HG03439 (cell line): ENCODE data around the gene BORCS8.
A peak's percentile ranks its signal among the peaks of the same experiment; 100 is the strongest.
"Not testable (repeated sequence)": the region's sequence is repeated elsewhere in the genome, so short reads cannot be mapped to it uniquely, and the experiment has no call there.

Experiments
- ATAC-seq: cut with Tn5 transposase; IDR thresholded peaks from one replicate; pipeline ENCODE4 v1.9.1; 2021; ENCODE audit warnings: mild to moderate bottlenecking, moderate library complexity; ENCODE audit not compliant: unreplicated experiment

The BORCS8 gene

DNA sequence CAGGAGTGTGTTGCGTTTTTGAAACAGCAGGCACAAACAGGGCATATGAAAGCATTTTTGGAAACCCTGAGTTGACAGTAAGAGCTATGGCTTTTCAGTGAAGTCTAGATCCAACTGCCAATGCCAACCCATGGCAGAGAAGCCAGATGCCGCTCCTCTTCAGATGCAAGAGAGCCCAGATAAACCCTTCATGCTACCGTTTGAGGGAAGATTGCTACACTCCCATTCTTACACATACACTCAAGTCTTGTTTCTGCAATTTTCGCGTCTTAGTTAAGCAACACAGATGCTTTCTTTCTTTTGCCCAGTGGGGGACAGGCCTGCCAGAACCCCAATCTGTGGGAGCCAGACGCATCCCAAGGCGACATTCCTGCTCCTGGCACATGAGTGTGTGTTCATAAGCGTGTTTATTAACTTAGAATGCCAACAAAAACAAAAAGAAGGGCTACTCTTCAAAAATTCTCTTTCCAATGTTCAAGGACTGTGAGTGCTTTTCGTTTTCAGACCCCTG, 10.4 kb downstream of the BORCS8 start:
- ATAC-seq: no peak

DNA sequence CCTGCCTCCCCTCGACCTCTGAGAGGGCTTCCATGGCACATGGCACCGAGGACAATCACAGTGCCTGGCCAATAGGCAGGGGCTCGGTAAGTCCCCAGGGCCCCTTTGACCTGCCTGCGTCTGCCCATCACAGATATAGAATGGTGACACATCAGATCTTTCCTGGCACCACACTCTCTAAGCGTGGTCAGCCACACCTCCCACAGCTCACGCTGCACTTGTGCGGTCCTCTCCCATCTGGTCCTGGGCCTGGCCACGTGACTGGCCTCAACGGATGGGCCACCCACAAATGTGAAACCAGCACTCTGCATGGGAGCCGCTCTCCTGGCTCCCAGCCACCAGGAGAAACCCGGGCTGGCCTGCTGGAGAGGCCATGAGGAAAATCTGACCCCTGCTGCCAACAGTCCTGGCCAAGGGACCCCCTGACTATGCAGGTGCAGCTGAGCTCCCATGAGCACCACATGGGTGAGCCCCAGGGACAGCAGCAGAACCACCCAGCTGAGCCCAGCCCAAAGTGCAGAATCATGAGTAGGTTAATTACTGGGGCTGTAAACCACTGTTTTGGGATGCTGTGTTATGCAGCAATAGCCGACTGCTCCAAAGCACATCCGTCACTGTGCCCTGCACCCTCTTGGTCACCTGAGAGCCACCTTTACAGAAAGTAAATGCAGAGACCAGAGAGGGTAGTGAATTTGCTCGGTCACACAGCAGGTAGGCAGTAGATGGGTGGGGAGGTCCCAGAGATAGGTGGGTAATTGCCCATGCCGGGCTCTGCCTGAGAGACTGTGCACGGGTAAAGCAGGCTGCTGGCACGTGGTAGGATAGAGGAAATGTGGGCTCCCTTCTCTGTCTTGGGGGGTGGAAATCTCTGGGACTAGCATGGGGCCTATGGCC, 12.2 kb downstream of the BORCS8 start:
- ATAC-seq: no peak

DNA sequence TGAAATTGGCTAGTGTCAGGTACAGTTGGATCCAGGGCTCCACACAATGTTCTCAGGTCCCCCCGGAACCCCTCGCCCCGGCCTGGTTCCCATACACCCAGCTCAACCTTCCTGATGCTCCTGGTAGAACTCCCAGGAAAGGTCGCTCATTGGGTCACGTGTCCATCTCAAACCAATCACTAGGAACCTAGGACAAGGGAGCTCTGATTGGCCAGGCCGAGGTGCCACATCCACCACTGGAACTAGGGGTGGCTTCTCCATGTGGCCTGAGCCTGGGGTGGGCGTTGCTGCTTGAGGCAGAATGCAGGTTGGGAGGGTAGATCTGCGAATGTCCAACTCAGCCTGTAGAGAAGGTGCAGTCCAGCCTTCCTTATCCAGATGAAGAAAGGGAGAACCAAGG, 15.0 kb downstream of the BORCS8 start:
- ATAC-seq: no peak

DNA sequence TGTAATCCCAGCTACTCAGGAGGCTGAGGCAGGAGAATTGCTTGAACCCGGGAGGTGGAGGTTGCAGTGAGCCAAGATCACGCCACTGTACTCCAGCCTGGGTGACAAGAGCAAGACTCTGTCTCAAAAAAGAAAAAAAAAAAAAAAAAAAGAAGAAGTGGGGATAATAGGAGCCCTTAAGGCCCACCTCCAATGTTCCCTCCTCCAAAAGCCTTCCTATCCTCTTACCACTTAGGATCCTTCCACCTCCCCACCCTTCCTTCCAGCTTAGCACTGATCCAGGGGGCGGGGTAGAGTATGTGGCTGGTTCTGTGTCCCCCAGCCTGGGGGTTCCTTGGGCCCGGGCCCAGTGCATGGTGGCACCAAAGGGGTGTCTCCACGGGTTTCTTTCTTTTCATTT, 18.7 kb downstream of the BORCS8 start:
- ATAC-seq: not testable (repeated sequence)

DNA sequence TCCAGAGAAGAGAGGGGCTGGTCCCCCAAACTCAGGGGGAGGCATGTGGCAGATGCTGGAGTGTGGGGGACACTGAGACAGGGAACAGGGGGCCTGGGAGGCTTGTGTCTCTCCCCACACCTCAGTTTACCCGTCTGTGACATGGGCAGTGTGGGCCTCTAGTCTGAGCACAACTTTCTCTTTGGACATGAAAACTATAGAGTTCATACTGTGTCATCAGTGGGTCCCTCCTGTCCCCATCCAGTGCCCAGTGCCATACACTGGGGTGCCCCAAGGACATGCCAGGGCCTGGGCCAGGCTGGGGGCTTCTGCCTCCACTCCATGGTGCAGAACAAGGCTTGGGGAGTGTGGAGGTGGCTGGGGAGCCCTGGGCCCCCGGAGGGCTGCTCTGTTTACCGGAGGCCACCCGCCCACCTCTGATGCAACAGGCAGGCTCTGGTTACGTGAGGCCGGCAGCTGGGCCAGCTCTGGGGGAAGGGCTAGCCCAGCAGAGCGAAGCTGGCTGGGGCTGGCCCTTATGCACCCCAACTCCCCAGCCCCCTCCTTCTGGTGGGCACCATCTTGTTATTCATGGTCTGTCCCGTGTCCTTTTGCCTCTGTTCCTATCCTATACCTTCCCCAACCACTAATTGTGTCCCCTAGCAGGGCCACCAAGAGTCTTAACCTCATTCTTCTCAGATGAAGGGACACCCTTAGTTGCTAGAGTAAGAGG, 20.0 kb downstream of the BORCS8 start:
- ATAC-seq: no peak

DNA sequence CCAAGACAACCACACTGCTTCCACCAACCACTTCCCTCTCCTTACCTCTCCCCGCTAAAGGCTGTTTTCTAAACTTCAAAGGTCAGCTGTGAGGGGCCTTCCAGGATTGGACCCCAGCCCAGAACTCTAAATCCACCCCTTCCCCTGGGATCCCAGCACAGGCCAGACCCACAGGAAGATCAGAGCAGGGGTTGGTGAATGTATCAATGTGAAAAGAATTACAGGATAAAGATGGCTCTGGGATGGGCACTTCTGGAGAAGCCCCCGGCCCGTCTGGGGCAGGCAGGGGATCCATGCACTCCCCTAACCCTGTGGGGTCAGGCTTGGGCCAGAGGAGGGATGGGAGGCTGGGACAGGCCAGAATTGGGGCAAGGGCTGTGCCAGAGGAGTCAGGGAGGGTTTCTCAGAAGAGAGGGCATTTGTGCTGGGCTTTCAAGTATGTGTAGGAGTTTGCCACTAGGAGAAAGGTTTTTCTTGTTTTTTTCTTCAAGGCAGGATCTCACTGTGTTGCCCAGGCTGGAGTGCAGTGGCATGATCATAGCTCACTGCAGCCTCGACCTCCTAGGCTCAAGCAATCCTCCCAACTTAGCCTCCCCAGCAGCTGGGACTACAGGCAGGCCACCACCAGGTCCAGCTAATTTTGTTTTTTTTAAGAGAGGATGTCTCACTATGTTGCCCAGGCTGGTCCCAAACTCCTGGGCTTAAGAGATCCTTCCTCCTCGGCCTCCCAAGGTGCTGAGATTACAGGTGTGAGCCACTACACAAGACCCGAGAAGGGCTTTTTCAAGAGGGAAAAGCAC, 20.9 kb downstream of the BORCS8 start:
- ATAC-seq: no peak

DNA sequence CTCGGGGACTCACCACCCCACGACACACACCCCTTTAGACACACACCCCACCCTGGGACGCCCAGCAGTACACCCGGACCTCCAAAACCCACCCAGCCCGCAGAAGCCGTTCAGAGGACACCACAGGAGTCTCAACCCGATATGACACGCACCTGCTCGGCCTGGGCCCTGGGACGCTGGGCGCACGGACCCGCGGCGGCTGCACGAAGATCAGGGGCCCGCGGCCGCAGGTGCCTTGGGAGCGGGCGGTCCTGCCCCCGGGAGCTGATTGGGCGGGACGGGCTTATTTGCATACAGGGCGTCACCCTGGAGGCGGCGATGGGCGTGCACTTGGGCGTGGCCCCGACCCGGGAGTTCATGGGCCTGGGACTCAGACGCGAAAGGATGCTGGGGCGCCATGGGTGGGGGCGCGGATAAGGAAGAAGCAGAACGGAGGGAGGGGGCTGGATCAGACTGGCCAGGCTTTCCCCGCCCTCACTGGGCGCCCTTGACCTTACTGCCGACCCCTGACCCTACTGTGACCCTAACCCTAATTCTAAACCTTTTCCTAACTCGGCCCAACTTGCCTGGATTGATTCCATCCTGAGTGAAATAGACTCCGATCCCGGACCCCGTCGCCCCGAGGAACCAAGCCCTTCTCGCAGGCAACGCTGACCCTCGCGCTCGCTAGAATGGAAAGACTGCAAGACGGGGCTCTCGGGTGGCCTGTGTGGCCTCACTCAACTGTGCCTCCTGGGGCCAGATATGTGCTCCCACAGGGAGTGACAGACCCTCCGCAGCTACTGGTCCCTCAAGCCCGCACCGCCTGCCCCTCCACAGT, 21.7 kb downstream of the BORCS8 start, which contains the start of gene MEF2B:
MEF2B (minus strand) TSS at position 211 of the 820 bp plus-strand sequence. CDS start 19,528 bp downstream, outside the sequence.
- ATAC-seq: peak; percentile 76

DNA sequence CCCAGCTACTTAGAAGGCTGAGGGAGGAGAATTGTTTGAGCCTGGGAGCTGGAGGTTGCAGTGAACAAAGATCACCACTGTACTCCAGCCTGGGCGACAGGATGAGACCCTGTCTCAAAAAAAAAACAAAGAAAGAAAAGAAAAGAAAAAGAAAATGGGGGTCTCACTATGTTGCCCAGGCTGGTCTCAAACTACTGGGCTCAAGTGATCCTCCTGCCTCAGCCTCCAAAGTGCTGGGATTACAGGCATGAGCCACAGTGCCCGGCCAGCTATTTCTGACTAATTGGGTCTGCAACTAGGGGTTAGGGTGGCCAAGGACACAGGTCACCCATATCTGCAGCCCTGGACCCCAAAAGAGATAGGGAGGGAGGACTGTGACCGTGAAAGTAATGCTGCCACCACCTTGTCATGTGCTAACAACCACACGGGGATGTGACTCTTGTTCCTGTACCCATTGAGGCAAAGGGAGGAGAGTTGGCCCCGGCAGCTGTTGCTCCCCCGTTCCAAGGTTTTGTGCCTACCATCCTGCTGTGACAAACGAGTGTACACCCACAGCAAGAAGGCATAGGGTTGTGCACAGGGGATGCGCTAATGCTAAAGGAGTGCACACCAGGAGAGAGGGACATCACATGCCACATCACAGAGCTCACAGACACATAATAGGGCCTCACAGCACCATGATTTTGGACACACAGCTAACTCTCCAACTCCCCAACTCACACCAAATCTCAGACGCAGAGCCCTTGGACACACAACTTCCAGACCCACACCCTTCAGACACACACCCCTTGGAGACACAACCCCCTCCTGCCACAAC, 22.5 kb downstream of the BORCS8 start:
- no peak for ATAC-seq

DNA sequence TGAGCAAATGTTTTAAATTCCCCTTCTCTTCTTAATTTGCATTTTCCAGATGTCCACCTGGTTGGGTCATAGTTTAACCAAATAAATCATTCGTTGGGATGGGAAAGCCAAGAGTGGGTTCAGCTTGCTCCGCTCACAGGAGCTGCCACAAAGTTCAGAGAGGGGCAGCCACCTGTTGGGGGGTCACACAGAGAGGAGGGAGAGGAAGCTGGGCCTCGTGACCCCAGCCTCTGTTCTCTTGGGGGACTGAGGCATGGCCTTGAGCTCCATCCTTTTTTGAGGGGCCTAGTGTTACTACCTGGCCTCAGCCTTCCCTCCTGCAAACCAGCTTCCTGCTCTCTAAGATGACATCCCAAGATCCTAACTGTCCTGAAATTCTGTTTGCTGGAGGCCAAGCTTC, 24.3 kb downstream of the BORCS8 start:
- ATAC-seq: no peak

DNA sequence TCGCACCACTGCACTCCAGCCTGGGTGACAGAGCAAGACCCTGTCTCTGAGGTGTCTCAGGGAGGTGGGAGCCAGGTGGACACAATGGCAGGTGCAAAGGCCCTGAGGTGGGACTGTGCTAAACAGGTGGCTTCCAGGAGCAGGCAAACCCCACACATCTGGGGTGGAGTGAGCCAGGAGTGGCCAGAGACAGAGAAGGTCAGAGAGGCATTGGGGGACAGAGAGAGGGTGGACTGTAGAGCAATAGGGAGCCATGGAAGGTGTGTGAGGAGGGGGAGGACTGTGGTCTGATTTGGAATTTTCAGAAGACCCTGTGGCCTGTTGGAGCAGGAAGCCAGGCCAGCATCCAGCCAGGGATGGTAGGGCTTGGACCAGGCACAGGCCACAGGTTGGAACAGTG, 26.6 kb downstream of the BORCS8 start:
- ATAC-seq: no peak

DNA sequence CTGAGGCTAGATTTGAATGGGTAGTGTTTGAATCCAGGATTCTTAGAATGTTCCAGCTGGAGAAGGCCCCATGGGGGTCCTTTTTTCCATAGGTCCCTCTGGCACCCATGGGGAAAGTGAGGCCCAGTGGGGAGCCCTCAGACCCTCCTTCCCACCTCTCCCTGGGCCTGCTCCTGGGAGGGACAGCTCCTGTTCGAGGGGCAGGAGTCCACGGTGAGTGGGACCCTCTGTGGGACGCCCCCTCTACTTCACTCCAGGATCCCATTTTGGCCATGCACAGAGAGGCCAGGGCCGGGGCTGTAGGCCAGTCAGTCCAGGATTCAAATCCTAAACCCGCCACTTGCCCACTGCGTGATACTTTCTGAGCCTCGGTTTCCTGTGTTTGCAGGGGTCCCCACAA, 29.5 kb downstream of the BORCS8 start:
- no peak for ATAC-seq

DNA sequence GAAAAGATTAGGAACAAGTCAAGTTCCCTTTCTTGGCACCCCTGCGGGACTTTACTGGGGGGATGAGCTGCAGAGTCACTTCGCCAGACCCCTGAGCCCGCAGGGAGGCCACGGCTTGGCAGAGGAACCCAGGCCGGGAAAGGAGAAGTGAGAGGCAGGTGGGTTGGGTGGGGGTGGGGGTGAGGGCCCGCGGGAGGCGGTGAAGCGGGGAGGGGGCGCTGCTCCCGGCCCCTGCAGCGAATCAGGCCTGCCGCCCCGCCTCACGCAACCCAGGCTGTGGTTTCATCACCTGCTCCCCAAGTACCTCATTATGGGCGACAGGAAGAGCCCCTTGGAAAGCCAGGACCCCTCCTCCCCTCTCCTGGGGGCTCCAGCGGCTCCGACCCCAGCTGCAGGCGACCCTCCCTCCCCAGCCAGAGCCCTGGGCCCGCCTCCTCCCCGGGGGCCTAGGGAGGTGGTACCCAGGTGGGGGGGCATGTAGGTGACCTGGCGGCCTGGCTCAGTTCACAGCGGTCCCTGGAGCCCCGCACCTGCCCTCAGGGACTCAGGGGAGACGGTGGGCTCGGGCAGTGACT, 31.4 kb downstream of the BORCS8 start:
- ATAC-seq: no peak

DNA sequence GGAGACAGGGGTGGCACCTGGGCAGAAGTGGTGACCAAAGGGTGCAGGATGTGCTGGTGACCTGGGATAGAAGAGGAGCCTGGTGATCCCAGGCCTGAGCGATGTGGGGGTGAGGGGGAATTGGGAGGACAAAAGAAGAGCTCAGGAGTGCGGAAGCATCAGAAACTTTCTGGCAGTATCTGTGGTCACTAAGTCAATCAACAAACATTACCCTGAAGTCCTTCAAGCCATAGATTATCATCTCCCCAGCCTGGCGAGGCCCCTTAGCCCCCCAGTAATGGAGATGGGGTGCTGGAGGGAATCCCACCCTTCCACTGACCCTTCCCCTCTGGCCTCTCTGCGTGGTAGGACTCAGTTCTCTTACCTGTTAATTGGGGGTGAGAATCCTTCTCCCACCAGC, 32.4 kb downstream of the BORCS8 start:
- ATAC-seq: no peak

DNA sequence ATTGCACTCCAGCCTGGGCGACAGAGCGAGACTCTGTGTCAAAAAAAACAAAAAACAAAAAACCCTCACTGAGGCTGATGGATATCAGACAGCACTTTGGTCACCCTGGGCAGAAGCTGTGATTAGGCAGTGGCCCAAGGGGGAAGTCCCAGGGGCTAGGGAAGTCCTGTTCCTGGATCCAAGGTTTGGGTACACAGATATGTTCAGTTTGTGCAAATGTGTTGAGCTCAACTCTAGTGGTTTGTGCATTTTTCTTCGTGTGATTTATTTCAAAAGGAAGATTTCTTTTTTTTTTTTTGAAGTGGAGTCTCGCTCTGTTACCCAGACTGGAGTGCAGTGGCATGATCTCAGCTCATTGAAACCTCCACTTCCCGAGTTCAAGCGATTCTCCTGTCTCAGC, 34.1 kb downstream of the BORCS8 start:
- ATAC-seq: no peak

DNA sequence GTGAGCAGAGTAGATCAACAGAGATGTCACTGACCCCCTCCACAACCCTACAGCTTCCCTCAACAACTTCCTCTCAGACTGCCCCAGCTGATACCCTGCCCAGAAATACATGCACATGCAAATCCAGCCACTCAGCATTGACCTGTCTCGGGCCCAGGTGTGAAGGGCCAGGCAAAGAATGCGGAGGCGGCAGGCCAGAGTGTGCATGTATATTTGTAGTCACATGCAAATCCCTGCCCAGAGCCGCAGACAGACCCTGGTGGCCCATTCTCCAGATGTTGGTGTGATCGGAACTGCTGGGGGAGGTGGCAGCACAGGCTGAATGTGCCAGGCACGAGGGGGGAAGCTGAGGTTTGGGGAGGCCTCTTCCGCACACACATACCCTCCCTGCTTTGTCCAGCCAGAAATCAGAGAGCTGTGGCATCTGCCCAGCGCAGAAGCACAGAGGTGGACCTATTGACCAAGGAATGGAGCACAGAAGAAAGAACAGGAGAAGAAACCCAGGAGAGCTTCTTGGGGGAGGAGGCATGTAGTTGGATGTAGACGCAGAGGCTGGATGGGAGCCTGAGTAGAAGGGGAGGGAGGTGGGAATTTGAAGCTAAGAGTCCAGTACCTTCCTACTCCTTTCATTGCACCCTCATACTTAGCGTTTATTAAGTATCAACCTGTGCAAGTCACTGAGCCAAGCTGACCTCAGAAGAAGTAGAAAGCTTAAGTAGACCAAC, 36.3 kb downstream of the BORCS8 start:
- peak; percentile 71 for ATAC-seq

DNA sequence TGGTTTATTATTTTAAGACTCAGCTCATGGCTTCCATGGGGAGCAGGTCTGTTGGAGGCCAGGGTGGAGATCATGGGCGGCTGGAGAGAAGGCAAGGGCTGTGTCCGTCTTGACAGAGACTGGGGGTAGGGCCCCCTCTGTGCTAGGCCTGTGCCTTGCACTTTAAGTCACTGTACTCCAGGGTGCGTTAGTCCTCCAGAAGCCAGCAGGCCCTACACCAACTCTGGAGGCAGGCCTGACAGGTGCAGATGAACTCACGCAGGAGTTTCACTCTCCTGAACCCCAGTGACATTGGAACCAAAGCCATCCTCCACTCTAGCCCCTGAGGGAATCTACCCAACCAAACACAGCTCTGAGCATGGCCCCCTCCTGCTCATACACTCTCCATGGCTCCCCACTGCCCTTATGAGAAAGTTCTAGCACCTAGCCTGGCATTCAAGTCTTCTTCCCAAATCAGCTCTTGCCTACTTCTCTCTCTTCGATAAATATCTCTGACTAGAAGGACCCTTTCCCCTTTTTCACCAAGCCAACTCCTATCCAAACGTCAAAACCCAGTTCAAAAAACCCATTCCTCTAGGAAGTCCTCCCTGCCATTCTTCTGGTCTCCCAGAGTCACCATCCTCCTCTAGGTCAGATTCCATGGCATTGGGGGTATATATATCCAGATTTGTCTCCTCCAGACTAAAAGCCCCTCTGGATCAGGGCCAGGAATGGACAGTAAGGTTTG, 37.0 kb downstream of the BORCS8 start:
- no peak for ATAC-seq

DNA sequence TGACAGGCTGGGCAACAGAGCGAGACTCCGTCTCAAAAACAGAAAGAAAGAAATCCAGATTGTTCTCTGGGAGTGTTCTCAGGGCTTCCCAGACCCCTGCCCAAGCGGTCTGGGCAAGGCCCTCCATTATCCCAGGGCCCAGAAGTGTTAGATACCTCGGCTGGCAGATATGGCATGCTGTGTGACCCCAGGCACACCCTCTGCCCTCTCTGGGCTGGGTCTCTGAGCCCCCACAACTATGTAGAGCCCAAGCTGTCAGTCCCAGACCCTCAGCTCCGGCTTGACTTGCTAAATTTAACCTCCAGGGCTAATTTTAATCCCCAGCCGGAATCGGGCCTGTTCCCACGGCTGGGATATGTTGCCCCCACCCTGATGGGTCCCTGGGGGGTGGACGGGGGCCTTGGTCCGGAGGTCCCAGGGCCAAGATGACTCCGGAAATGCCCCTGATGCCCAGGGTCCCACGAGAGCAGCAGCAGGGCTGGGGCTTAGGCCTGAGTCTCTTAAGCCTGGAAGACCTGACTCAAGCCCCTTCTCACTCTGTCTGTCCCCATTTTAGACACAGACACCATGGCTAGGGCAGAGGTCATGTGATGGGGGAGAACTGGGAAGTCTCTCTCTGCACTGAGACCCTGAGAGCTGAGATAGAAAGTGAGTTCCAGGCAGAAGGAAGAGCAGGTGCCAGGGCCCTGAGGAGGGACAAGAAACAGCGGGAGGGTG, 39.1 kb downstream of the BORCS8 start:
- no peak for ATAC-seq
